Neural cell (in vitro differentiated cells): ENCODE results near the gene ROCK2.

Experiments
- EP300 ChIP-seq: fragments of 450-650 bp; conservative IDR thresholded peaks from 2 replicates; pipeline ENCODE4 v1.6.1; 2014; ENCODE audit warnings: antibody characterized with exemption, mild to moderate bottlenecking, moderate library complexity; ENCODE audit not compliant: poor library complexity, severe bottlenecking
- EZH2 ChIP-seq: fragments of 200-600, 300-800 bp; shearing (Covaris generic), sonication (generic); IDR thresholded peaks from 2 replicates; pipeline ENCODE4 v1.6.1; 2014; ENCODE audit warnings: antibody characterized with exemption, low read length, borderline replicate concordance, mild to moderate bottlenecking; ENCODE audit not compliant: insufficient read depth, poor library complexity, severe bottlenecking
- MXI1 ChIP-seq: fragments of 450-650 bp; conservative IDR thresholded peaks from 2 replicates; pipeline ENCODE4 v1.6.1; 2014; ENCODE audit warnings: antibody characterized with exemption, mild to moderate bottlenecking; ENCODE audit not compliant: poor library complexity, severe bottlenecking
- POLR2AphosphoS5 ChIP-seq: IDR thresholded peaks from 2 replicates; pipeline ENCODE4 v1.6.1; 2012
- RAD21 ChIP-seq: fragments of 450-650 bp; conservative IDR thresholded peaks from 2 replicates; pipeline ENCODE4 v1.6.1; 2014; ENCODE audit warnings: antibody characterized with exemption, mild to moderate bottlenecking, moderate library complexity
- SMC3 ChIP-seq: fragments of 450-650 bp; conservative IDR thresholded peaks from 2 replicates; pipeline ENCODE4 v1.6.1; 2014; ENCODE audit warnings: antibody characterized with exemption, mild to moderate bottlenecking, moderate library complexity; ENCODE audit not compliant: poor library complexity
- TAF1 ChIP-seq: IDR thresholded peaks from 2 replicates; pipeline ENCODE4 v1.6.1; 2012; ENCODE audit warnings: low read depth
- TF ChIP-seq, protein P1 (sequence below): fragments of 450-650 bp; IDR thresholded peaks from 2 replicates; pipeline ENCODE4 v1.5.1; 2014; ENCODE audit warnings: antibody characterized with exemption, mild to moderate bottlenecking, moderate library complexity; ENCODE audit not compliant: poor library complexity, severe bottlenecking
- TF ChIP-seq, protein P2 (sequence below): IDR thresholded peaks from 2 replicates; pipeline ENCODE4 v1.6.1; 2012; ENCODE audit warnings: borderline replicate concordance

DNA sequence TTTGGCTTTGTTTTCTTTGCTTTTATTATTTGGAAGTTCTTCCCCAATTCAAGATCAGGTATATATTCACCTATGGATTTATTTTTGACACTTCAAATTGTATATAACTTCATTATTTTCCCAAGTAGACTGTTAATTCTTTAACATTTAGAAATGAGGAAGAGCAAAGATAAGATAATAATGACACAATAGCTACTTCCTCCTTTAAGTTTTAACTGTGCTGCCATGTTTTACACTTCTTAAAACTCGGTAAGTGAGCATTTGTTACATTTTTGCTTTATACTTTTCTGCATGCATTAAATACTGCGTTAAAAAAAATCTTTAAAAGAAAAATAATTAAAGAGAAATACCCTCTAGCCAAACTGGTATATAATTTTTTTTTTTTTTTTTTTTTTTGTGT lies 156.7 kb downstream of the ROCK2 start:
- TF ChIP-seq, protein P1, sequence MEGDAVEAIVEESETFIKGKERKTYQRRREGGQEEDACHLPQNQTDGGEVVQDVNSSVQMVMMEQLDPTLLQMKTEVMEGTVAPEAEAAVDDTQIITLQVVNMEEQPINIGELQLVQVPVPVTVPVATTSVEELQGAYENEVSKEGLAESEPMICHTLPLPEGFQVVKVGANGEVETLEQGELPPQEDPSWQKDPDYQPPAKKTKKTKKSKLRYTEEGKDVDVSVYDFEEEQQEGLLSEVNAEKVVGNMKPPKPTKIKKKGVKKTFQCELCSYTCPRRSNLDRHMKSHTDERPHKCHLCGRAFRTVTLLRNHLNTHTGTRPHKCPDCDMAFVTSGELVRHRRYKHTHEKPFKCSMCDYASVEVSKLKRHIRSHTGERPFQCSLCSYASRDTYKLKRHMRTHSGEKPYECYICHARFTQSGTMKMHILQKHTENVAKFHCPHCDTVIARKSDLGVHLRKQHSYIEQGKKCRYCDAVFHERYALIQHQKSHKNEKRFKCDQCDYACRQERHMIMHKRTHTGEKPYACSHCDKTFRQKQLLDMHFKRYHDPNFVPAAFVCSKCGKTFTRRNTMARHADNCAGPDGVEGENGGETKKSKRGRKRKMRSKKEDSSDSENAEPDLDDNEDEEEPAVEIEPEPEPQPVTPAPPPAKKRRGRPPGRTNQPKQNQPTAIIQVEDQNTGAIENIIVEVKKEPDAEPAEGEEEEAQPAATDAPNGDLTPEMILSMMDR: no peak
- TF ChIP-seq POLR2AphosphoS5 (no peak), EP300 (no peak), EZH2 (no peak), SMC3 (no peak), TAF1 (no peak), MXI1 (no peak), RAD21 (no peak)
- TF ChIP-seq, protein P2, sequence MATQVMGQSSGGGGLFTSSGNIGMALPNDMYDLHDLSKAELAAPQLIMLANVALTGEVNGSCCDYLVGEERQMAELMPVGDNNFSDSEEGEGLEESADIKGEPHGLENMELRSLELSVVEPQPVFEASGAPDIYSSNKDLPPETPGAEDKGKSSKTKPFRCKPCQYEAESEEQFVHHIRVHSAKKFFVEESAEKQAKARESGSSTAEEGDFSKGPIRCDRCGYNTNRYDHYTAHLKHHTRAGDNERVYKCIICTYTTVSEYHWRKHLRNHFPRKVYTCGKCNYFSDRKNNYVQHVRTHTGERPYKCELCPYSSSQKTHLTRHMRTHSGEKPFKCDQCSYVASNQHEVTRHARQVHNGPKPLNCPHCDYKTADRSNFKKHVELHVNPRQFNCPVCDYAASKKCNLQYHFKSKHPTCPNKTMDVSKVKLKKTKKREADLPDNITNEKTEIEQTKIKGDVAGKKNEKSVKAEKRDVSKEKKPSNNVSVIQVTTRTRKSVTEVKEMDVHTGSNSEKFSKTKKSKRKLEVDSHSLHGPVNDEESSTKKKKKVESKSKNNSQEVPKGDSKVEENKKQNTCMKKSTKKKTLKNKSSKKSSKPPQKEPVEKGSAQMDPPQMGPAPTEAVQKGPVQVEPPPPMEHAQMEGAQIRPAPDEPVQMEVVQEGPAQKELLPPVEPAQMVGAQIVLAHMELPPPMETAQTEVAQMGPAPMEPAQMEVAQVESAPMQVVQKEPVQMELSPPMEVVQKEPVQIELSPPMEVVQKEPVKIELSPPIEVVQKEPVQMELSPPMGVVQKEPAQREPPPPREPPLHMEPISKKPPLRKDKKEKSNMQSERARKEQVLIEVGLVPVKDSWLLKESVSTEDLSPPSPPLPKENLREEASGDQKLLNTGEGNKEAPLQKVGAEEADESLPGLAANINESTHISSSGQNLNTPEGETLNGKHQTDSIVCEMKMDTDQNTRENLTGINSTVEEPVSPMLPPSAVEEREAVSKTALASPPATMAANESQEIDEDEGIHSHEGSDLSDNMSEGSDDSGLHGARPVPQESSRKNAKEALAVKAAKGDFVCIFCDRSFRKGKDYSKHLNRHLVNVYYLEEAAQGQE: no peak
